ENCODE measurements around the gene STK32B. TPM values are rescaled to one million over a fixed set of nuclear protein-coding genes. Genes with fewer than 3 reads are reported as not detected.

Gene STK32B
- total and polyA plus RNA-seq, 2 of the 8 experiments (the other 6 are each of a cell fraction or from before 2014, with no cell fraction given) = 2.3 to 2.5 TPM

GRCh38 chr4:5166377-5166776 lies 115.1 kb downstream of the STK32B start (continued):
- no peak for TF ChIP-seq CHD7 (IDR thresholded peaks at IDR 0.05; ENCODE audit: insufficient replicate concordance, low read length)
- no peak for TF ChIP-seq TBP (IDR thresholded peaks at IDR 0.05; ENCODE audit: low read depth, low read length)
- peak in 1 of 2 experiments; percentile 35; a peak in 2 of 4 replicates for TF ChIP-seq RAD21 (IDR thresholded peaks at IDR 0.05 in 1 of 2, conservative IDR thresholded peaks at IDR 0.05 in 1 of 2; ENCODE audit: low read depth in 2 of 2, low read length in 2 of 2)
- TF ChIP-seq BCL11A (IDR thresholded peaks at IDR 0.05; ENCODE audit: low read depth in 2 of 2, low read length in 2 of 2) = no peak
- no peak for TF ChIP-seq NRF1 (IDR thresholded peaks at IDR 0.05; ENCODE audit: low read depth, low read length)

All from H1 (cell line).